ENCODE data around the gene ASPA.
"Not testable (repeated sequence)": the region's sequence is repeated elsewhere in the genome, so short reads cannot be mapped to it uniquely, and the experiment has no call there.

Gene ASPA

GRCh38 chr17:3510090-3510489 lies 34.3 kb downstream of the ASPA start:
- DNase-seq: no peak

- no peak for DNase-seq
Observed at GRCh38 chr17:3511852-3512504, 36.2 kb downstream of the ASPA start.

- no peak for DNase-seq
Observed at GRCh38 chr17:3512505-3513171, 36.8 kb downstream of the ASPA start.

- peak in 1 of 5 experiments; percentile 18 for DNase-seq
Observed at GRCh38 chr17:3513305-3514035, 37.7 kb downstream of the ASPA start.

GRCh38 chr17:3514167-3514566 lies 38.4 kb downstream of the ASPA start:
- DNase-seq: not testable (repeated sequence)

- DNase-seq: peak in 1 of 5 experiments; percentile 16
Observed at GRCh38 chr17:3514873-3515272, 39.1 kb downstream of the ASPA start.

- DNase-seq: not testable (repeated sequence)
Observed at GRCh38 chr17:3519472-3519871, 43.7 kb downstream of the ASPA start.

GRCh38 chr17:3524024-3524423 lies 48.2 kb downstream of the ASPA start:
- no peak for DNase-seq

GRCh38 chr17:3526491-3526890 lies 50.7 kb downstream of the ASPA start:
- no peak for DNase-seq

GRCh38 chr17:3526971-3527370 lies 51.2 kb downstream of the ASPA start:
- no peak for DNase-seq

- DNase-seq: no peak
Observed at GRCh38 chr17:3527468-3527867, 51.7 kb downstream of the ASPA start.

GRCh38 chr17:3527896-3528295 lies 52.1 kb downstream of the ASPA start:
- DNase-seq: no peak

- no peak for DNase-seq
Observed at GRCh38 chr17:3528403-3528851, 52.6 kb downstream of the ASPA start.

GRCh38 chr17:3528880-3529511 lies 53.2 kb downstream of the ASPA start:
- DNase-seq: no peak

GRCh38 chr17:3529817-3530741 lies 54.3 kb downstream of the ASPA start:
- DNase-seq: no peak

GRCh38 chr17:3531266-3532101 lies 55.7 kb downstream of the ASPA start:
- DNase-seq: no peak

- no peak for DNase-seq
Observed at GRCh38 chr17:3532106-3532858, 56.5 kb downstream of the ASPA start.

GRCh38 chr17:3532859-3533142 lies 57.0 kb downstream of the ASPA start:
- DNase-seq: no peak

GRCh38 chr17:3533752-3534151 lies 58.0 kb downstream of the ASPA start:
- no peak for DNase-seq

- peak in 1 of 5 experiments; percentile 39 for DNase-seq
Observed at GRCh38 chr17:3534881-3535252, 59.1 kb downstream of the ASPA start.
